HEK293 (cell line): Measurements from ENCODE around the gene KCTD2.

Experiments used
- BCL11B ChIP-seq: fragments of 450-650 bp; formaldehyde crosslinking; IDR thresholded peaks from 2 replicates; pipeline ENCODE4 v1.5.1; 2016; ENCODE audit warnings: low read depth, missing biosample characterization, missing genetic modification characterization
- BCL6B ChIP-seq: fragments of 450-650 bp; formaldehyde crosslinking; IDR thresholded peaks from 2 replicates; pipeline ENCODE4 v1.5.1; 2017; ENCODE audit warnings: missing biosample characterization, missing genetic modification characterization
- GLI2 ChIP-seq: fragments of 450-650 bp; formaldehyde crosslinking; IDR thresholded peaks from 2 replicates; pipeline ENCODE4; 2017; ENCODE audit warnings: missing biosample characterization, missing genetic modification characterization, low read depth, borderline replicate concordance
- GLIS2 ChIP-seq: fragments of 450-650 bp; formaldehyde crosslinking; IDR thresholded peaks from 2 replicates; pipeline ENCODE4 v1.5.1; 2016; ENCODE audit warnings: missing biosample characterization, missing genetic modification characterization
- IKZF3 ChIP-seq: fragments of 450-650 bp; IDR thresholded peaks from 2 replicates; pipeline ENCODE4 v1.5.0; 2018; ENCODE audit warnings: missing biosample characterization, mild to moderate bottlenecking, missing genetic modification characterization, moderate library complexity
- KLF7 ChIP-seq: fragments of 450-650 bp; formaldehyde crosslinking; IDR thresholded peaks from 2 replicates; pipeline ENCODE4 v1.5.1; 2016; ENCODE audit warnings: missing biosample characterization, missing genetic modification characterization, borderline replicate concordance
- MEIS1 ChIP-seq: sonication (generic); formaldehyde crosslinking; IDR thresholded peaks from 2 replicates; pipeline ENCODE4 v1.8.1; 2022; ENCODE audit warnings: missing genetic modification reagents, mild to moderate bottlenecking, borderline replicate concordance
- SALL2 ChIP-seq: fragments of 450-650 bp; formaldehyde crosslinking; IDR thresholded peaks from 2 replicates; pipeline ENCODE4 v1.5.0; 2017; ENCODE audit warnings: missing biosample characterization, mild to moderate bottlenecking, missing genetic modification characterization, borderline replicate concordance
- SCRT2 ChIP-seq: fragments of 450-650 bp; formaldehyde crosslinking; IDR thresholded peaks from 2 replicates; pipeline ENCODE4 v1.5.1; 2016; ENCODE audit warnings: missing biosample characterization, missing genetic modification characterization
- SP7 ChIP-seq: fragments of 450-650 bp; formaldehyde crosslinking; IDR thresholded peaks from 2 replicates; pipeline ENCODE4 v1.5.1; 2016; ENCODE audit warnings: missing biosample characterization, missing genetic modification characterization
- TSHZ1 ChIP-seq: fragments of 450-650 bp; formaldehyde crosslinking; IDR thresholded peaks from 2 replicates; pipeline ENCODE4 v1.5.1; 2016; ENCODE audit warnings: missing biosample characterization, missing genetic modification characterization, borderline replicate concordance
- ZBTB21 ChIP-seq: fragments of 450-650 bp; formaldehyde crosslinking; IDR thresholded peaks from 2 replicates; pipeline ENCODE4 v1.5.1; 2017; ENCODE audit warnings: missing biosample characterization, missing genetic modification characterization
- ZIC2 ChIP-seq: fragments of 450-650 bp; formaldehyde crosslinking; IDR thresholded peaks from 2 replicates; pipeline ENCODE4 v1.5.1; 2016; ENCODE audit warnings: missing biosample characterization, missing genetic modification characterization
- ZNF214 ChIP-seq: fragments of 450-650 bp; formaldehyde crosslinking; IDR thresholded peaks from 2 replicates; pipeline ENCODE4 v1.5.1; 2017; ENCODE audit warnings: missing biosample characterization, mild to moderate bottlenecking, missing genetic modification characterization, borderline replicate concordance
- ZNF280D ChIP-seq: fragments of 450-650 bp; formaldehyde crosslinking; IDR thresholded peaks from 2 replicates; pipeline ENCODE4 v1.5.1; 2016; ENCODE audit warnings: missing biosample characterization, missing genetic modification characterization
- ZNF302 ChIP-seq: fragments of 450-650 bp; formaldehyde crosslinking; IDR thresholded peaks from 2 replicates; pipeline ENCODE4 v1.5.1; 2016; ENCODE audit warnings: missing biosample characterization, missing genetic modification characterization, low read depth
- ZNF48 ChIP-seq: fragments of 450-650 bp; formaldehyde crosslinking; IDR thresholded peaks from 2 replicates; pipeline ENCODE4 v1.5.1; 2016; ENCODE audit warnings: missing biosample characterization, missing genetic modification characterization
- ZNF549 ChIP-seq: fragments of 450-650 bp; IDR thresholded peaks from 2 replicates; pipeline ENCODE4 v1.5.1; 2018; ENCODE audit warnings: missing biosample characterization, missing genetic modification characterization, mild to moderate bottlenecking, inconsistent platforms, moderate library complexity
- ZNF654 ChIP-seq: fragments of 450-650 bp; formaldehyde crosslinking; IDR thresholded peaks from 2 replicates; pipeline ENCODE4 v1.5.1; 2016; ENCODE audit warnings: low read depth, missing biosample characterization, missing genetic modification characterization
- ZNF677 ChIP-seq: fragments of 450-650 bp; IDR thresholded peaks from 2 replicates; pipeline ENCODE4 v1.5.0; 2018; ENCODE audit warnings: missing biosample characterization, mild to moderate bottlenecking, missing genetic modification characterization, moderate library complexity
- ZNF777 ChIP-seq: fragments of 450-650 bp; formaldehyde crosslinking; IDR thresholded peaks from 2 replicates; pipeline ENCODE4 v1.5.1; 2017; ENCODE audit warnings: missing biosample characterization, missing genetic modification characterization, borderline replicate concordance
- ZNF792 ChIP-seq: fragments of 450-650 bp; formaldehyde crosslinking; IDR thresholded peaks from 2 replicates; pipeline ENCODE4 v1.5.1; 2016; ENCODE audit warnings: missing biosample characterization, missing genetic modification characterization
- ZXDB ChIP-seq: fragments of 450-650 bp; formaldehyde crosslinking; IDR thresholded peaks from 2 replicates; pipeline ENCODE4 v1.5.1; 2016; ENCODE audit warnings: missing biosample characterization, missing genetic modification characterization
- TF ChIP-seq, protein P1 (sequence below): fragments of 450-650 bp; formaldehyde crosslinking; optimal IDR thresholded peaks from 2 replicates; pipeline ENCODE3; 2016; ENCODE audit warnings: missing biosample characterization, mild to moderate bottlenecking, missing genetic modification characterization
- TF ChIP-seq, protein P2 (sequence below): fragments of 450-650 bp; formaldehyde crosslinking; IDR thresholded peaks from 2 replicates; pipeline ENCODE4 v1.5.1; 2016; ENCODE audit warnings: missing biosample characterization, missing genetic modification characterization
- TF ChIP-seq, protein P3 (sequence below): fragments of 450-650 bp; formaldehyde crosslinking; IDR thresholded peaks from 2 replicates; pipeline ENCODE4 v1.5.1; 2017; ENCODE audit warnings: missing biosample characterization, missing genetic modification characterization

KCTD2 gene

DNA sequence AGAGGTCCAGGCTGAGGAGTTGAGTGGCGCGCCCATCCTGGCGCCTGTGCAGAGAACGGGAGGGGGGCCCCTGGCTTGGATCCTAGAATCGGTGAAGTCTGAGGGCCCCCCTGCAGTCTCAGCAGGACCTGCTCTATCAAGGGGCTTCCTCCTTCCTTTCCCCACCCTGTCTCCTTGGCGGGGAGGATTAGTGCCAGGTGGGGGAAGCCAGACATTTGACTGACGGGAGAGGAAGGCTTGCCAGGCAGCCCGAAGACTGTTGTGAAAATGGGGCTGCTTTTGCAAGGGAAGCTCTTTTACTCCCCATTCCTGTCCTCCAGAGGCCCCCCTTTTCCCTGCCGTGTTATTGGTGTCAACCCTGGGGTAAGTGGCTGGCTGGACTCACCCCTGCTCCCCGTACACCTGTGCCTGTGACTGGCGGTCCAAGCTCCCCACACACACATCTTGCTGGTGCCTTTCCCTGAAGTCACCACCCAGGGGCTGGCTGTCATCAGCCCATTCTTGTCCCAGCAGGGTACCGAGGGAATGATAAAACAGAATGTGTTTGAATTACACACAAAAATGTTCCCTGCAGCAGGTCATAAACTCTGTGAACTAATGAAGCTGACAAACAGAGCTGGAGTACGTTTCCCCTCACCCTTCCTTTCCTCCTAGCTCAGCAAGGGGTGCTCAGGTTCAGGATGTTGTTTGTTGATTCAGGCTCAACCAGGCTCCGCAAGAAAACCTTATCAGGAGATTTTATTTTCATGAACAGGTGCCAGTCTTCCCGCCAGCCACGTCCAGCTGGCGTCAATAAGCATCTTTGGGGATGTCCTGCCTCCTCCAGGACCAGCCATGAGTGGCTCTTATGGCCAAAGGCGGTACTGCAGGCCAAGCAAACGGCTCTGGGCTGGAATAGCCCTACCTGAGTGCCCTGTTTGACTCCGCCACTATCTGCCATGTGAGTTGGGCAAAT is 58.4 kb downstream of the KCTD2 start (continued):
- TF ChIP-seq TSHZ1 (tag by site-specific recombination) = peak; percentile 82
- no peak for TF ChIP-seq MEIS1 (CRISPR knock-in tag)
- TF ChIP-seq SP7 (tag by site-specific recombination) = peak; percentile 83
- TF ChIP-seq IKZF3 = peak; percentile 92
- 0 out of 2 replicates have a peak, but pooled peaks have one; percentile 50 for TF ChIP-seq ZBTB21
- TF ChIP-seq SCRT2 (tag by site-specific recombination) = peak; percentile 94
- TF ChIP-seq, protein P1, sequence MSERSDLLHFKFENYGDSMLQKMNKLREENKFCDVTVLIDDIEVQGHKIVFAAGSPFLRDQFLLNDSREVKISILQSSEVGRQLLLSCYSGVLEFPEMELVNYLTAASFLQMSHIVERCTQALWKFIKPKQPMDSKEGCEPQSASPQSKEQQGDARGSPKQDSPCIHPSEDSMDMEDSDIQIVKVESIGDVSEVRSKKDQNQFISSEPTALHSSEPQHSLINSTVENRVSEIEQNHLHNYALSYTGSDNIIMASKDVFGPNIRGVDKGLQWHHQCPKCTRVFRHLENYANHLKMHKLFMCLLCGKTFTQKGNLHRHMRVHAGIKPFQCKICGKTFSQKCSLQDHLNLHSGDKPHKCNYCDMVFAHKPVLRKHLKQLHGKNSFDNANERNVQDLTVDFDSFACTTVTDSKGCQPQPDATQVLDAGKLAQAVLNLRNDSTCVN = no peak
- no peak for TF ChIP-seq ZNF48 (tag by site-specific recombination)
- TF ChIP-seq, protein P2, sequence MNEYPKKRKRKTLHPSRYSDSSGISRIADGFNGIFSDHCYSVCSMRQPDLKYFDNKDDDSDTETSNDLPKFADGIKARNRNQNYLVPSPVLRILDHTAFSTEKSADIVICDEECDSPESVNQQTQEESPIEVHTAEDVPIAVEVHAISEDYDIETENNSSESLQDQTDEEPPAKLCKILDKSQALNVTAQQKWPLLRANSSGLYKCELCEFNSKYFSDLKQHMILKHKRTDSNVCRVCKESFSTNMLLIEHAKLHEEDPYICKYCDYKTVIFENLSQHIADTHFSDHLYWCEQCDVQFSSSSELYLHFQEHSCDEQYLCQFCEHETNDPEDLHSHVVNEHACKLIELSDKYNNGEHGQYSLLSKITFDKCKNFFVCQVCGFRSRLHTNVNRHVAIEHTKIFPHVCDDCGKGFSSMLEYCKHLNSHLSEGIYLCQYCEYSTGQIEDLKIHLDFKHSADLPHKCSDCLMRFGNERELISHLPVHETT (tag by site-specific recombination) = peak; percentile 81
- peak; percentile 96; the same call in 1 of the 2 replicates for TF ChIP-seq GLI2 (tag by site-specific recombination)
- TF ChIP-seq ZNF654 (tag by site-specific recombination) = 0 out of 2 replicates have a peak, but pooled peaks have one; percentile 5
- TF ChIP-seq BCL6B = no peak
- TF ChIP-seq BCL11B (tag by site-specific recombination) = no peak; the same call in 1 of the 2 replicates
- peak; percentile 90 for TF ChIP-seq ZXDB
- no peak for TF ChIP-seq SALL2 (tag by site-specific recombination)
- TF ChIP-seq ZNF792 (tag by site-specific recombination) = no peak
- no peak for TF ChIP-seq ZNF214 (tag by site-specific recombination)
- TF ChIP-seq, protein P3, sequence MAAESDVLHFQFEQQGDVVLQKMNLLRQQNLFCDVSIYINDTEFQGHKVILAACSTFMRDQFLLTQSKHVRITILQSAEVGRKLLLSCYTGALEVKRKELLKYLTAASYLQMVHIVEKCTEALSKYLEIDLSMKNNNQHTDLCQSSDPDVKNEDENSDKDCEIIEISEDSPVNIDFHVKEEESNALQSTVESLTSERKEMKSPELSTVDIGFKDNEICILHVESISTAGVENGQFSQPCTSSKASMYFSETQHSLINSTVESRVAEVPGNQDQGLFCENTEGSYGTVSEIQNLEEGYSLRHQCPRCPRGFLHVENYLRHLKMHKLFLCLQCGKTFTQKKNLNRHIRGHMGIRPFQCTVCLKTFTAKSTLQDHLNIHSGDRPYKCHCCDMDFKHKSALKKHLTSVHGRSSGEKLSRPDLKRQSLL (tag by site-specific recombination) = peak; percentile 88; the same call in 1 of the 2 replicates
- TF ChIP-seq KLF7 = peak; percentile 86; the same call in 1 of the 2 replicates
- no peak for TF ChIP-seq ZNF280D (tag by site-specific recombination)
- TF ChIP-seq ZNF302 (tag by site-specific recombination) = no peak
- TF ChIP-seq GLIS2 = peak; percentile 40; the same call in 1 of the 2 replicates
- TF ChIP-seq ZNF777 (tag by site-specific recombination) = no peak
- no peak for TF ChIP-seq ZNF677 (tag by site-specific recombination)
- peak; percentile 100 for TF ChIP-seq ZIC2
- TF ChIP-seq ZNF549 = no peak
